K562 (cell line): Measurements from ENCODE around the gene TSPOAP1. TPM values are rescaled to one million over a fixed set of nuclear protein-coding genes. Genes with fewer than 3 reads are reported as not detected.

Experiments used
- FOXA1 ChIP-seq: fragments of 450-650 bp; IDR thresholded peaks from 2 replicates; pipeline ENCODE4 v1.6.1; 2016; ENCODE audit warnings: mild to moderate bottlenecking, borderline replicate concordance
- GTF2E2 ChIP-seq: fragments of 200-800 bp; sonication (Bioruptor generic); IDR thresholded peaks from 2 replicates; pipeline ENCODE4 v1.6.1; 2016; ENCODE audit warnings: missing genetic modification characterization, missing compliant biosample characterization
- MTA2 ChIP-seq: fragments of 450-650 bp; IDR thresholded peaks from 2 replicates; pipeline ENCODE4 v1.6.1; 2016; ENCODE audit warnings: low read depth
- PRDM10 ChIP-seq: fragments of 450-650 bp; IDR thresholded peaks from 2 replicates; pipeline ENCODE4 v1.6.1; 2018; ENCODE audit not compliant: partially characterized antibody
- PRMT5 ChIP-seq: sonication (generic); formaldehyde crosslinking; IDR thresholded peaks from 2 replicates; pipeline ENCODE4 v1.5.0; 2020; ENCODE audit warnings: missing genetic modification reagents
- RUNX1 ChIP-seq: sonication (generic); IDR thresholded peaks from 2 replicates; pipeline ENCODE4 v1.6.1; 2016; ENCODE audit warnings: antibody characterized with exemption, low read depth
- SIN3B ChIP-seq: fragments of 450-650 bp; IDR thresholded peaks from 2 replicates; pipeline ENCODE4 v1.6.1; 2017; ENCODE audit warnings: low read depth, mild to moderate bottlenecking, moderate library complexity
- TBL1XR1 ChIP-seq, 2 experiments: IDR thresholded peaks; 2 replicates each; pipeline ENCODE4 v1.6.1; 2012; ENCODE audit warnings: improper control_type of control experiment in 2 of 2, low read length in 2 of 2, mild to moderate bottlenecking in 1 of 2
- ZBTB40 ChIP-seq, 2 experiments: fragments of 450-650 bp in 1 of 2; sonication (generic) in 1 of 2; formaldehyde crosslinking in 1 of 2; IDR thresholded peaks; 2 replicates each; pipeline versions ENCODE4 v1.7.1 to v1.9.0; 2016 to 2022; ENCODE audit warnings: inconsistent platforms in 1 of 2, mild to moderate bottlenecking in 1 of 2, missing genetic modification reagents in 1 of 2
- ZNF165 ChIP-seq: fragments of 250-450 bp; sonication (Bioruptor Pico); IDR thresholded peaks from 2 replicates; pipeline ENCODE4 v1.4.0; 2020; ENCODE audit warnings: borderline replicate concordance
- ZNF764 ChIP-seq: fragments of 250-450 bp; sonication (Bioruptor Pico); IDR thresholded peaks from 2 replicates; pipeline ENCODE4 v1.4.0; 2020; ENCODE audit warnings: low read depth, mild to moderate bottlenecking, moderate library complexity
- polyA plus RNA-seq, 8 experiments: library from polyadenylated mRNA; depleted of rRNA in 4 of 8; stranded (reverse) in 5 of 8; unstranded in 3 of 8; fragments of >200 nt; fragmentation: Nextera tagmentation in 2 of 8; fragmentation: Illumina TruSeq in 1 of 8; extraction: Ambion mirVana in 2 of 8; extraction: Trizol in 1 of 8; gene quantifications; 2 replicates each; pipeline versions ENCODE4 v1.2.1 to v1.2.3, GENCODE V29; 2011 to 2014; ENCODE audit warnings: inconsistent platforms in 1 of 8, missing spikeins in 1 of 8
- total RNA-seq, 7 experiments: library from RNA; depleted of rRNA in 6 of 7; stranded (reverse); fragments of >200 nt in 6 of 7; fragmentation: Illumina TruSeq in 2 of 7; extraction: Trizol in 2 of 7; gene quantifications; 2 replicates each; pipeline versions ENCODE4 v1.2.1 to v1.2.3, GENCODE V29; 2011 to 2021; ENCODE audit warnings: low replicate concordance in 1 of 7

TSPOAP1 gene
- total and polyA plus RNA-seq, 9 of the 15 experiments (the other 6 are each of a cell fraction or from before 2014, with no cell fraction given) = 0.87 to 3.9 (median 1.8) TPM; not detected in 2

GRCh38 chr17:58338841-58339754 lies 10.5 kb upstream of the TSPOAP1 start (continued):
- TF ChIP-seq PRDM10 = peak; percentile 51
- TF ChIP-seq TBL1XR1 (IDR thresholded peaks at IDR 0.05; ENCODE audit: low read length in 2 of 2) = peak in 1 of 2 experiments; percentile 26; a peak in 1 of 4 replicates
- no peak for TF ChIP-seq SIN3B
- peak; percentile 35 for TF ChIP-seq ZBTB40 (IDR thresholded peaks at IDR 0.05)
- TF ChIP-seq ZBTB40 (CRISPR knock-in tag; IDR thresholded peaks at IDR 0.05) = no peak
- TF ChIP-seq ZNF165 (CRISPR knock-in tag) = no peak
- no peak for TF ChIP-seq PRMT5 (CRISPR knock-in tag)
- no peak for TF ChIP-seq RUNX1
- TF ChIP-seq ZNF764 (CRISPR knock-in tag) = no peak
- TF ChIP-seq MTA2 = no peak
- no peak for TF ChIP-seq FOXA1
- no peak for TF ChIP-seq GTF2E2 (tag)
